ENCODE results near the gene GRAMD1A. TPM values are rescaled to one million over a fixed set of nuclear protein-coding genes. Genes with fewer than 3 reads are reported as not detected.

Gene GRAMD1A
- total RNA-seq = 48.3 and 53.9 TPM in 2 replicates

GRCh38 chr19:34999498-35000337 is at the start of gene GRAMD1A:
Gene GRAMD1A (plus strand): TSS chr19:35000323. CDS start chr19:35000479, 156 bp downstream.

GRCh38 chr19:34963573-34964406 is 36.3 kb upstream of the GRAMD1A start, which contains the start of gene ZNF792:
Gene ZNF792 (minus strand): TSS chr19:34964229. CDS start chr19:34963662, 567 bp downstream.

GRCh38 chr19:35030257-35031071 is 30.3 kb downstream of the GRAMD1A start, which contains the start of gene SCN1B:
Gene SCN1B (plus strand): TSS chr19:35030470. CDS start chr19:35030821, 351 bp downstream.

GRCh38 chr19:35041548-35042055 is 41.5 kb downstream of the GRAMD1A start, which contains the start of gene HPN:
Gene HPN (plus strand): TSS chr19:35041721. CDS start chr19:35042507, 786 bp downstream.

Other genes with a start within 250 kb of the GRAMD1A start
- 5.1 and 10.9 TPM in 2 replicates for gene ZNF599, start 227.1 kb upstream of the GRAMD1A start, total RNA-seq
- gene ZNF30, start 73.4 kb upstream of the GRAMD1A start, total RNA-seq = 0.94 and 17.9 TPM in 2 replicates
- gene ZNF792, start 36.1 kb upstream of the GRAMD1A start, total RNA-seq = 2.2 and 3.6 TPM in 2 replicates
- 5.2 and 27.2 TPM in 2 replicates for gene SCN1B, start 30.1 kb downstream of the GRAMD1A start, total RNA-seq
- 0.70 and 0.94 TPM in 2 replicates for gene HPN, start 41.4 kb downstream of the GRAMD1A start, total RNA-seq
- not detected in 2 replicates for gene FXYD3, start 115.5 kb downstream of the GRAMD1A start, total RNA-seq
- 0.23 and 0.26 TPM in 2 replicates for gene LGI4, start 134.7 kb downstream of the GRAMD1A start, total RNA-seq
- 8.5 and 18.8 TPM in 2 replicates for gene FXYD1, start 138.5 kb downstream of the GRAMD1A start, total RNA-seq
- not detected in 2 replicates for gene FXYD7, start 142.9 kb downstream of the GRAMD1A start, total RNA-seq
- gene FXYD5, start 154.4 kb downstream of the GRAMD1A start, total RNA-seq = 118 and 128 TPM in 2 replicates
- gene FAM187B, start 228.4 kb downstream of the GRAMD1A start, total RNA-seq = not detected in 2 replicates
- 2.0 TPM in 1 of 2 replicates, not detected in the other for gene LSR, start 248.7 kb downstream of the GRAMD1A start, total RNA-seq